NCI-H446 (cell line): Measurements from ENCODE around the gene CELF1.
"Not testable (repeated sequence)": the region's sequence is repeated elsewhere in the genome, so short reads cannot be mapped to it uniquely, and the experiment has no call there.

Source experiments
- DNase-seq, 2 experiments: peaks; one replicate each; lab custom pipeline; 2025; lab: John Stamatoyannopoulos, UW

Gene CELF1

DNA sequence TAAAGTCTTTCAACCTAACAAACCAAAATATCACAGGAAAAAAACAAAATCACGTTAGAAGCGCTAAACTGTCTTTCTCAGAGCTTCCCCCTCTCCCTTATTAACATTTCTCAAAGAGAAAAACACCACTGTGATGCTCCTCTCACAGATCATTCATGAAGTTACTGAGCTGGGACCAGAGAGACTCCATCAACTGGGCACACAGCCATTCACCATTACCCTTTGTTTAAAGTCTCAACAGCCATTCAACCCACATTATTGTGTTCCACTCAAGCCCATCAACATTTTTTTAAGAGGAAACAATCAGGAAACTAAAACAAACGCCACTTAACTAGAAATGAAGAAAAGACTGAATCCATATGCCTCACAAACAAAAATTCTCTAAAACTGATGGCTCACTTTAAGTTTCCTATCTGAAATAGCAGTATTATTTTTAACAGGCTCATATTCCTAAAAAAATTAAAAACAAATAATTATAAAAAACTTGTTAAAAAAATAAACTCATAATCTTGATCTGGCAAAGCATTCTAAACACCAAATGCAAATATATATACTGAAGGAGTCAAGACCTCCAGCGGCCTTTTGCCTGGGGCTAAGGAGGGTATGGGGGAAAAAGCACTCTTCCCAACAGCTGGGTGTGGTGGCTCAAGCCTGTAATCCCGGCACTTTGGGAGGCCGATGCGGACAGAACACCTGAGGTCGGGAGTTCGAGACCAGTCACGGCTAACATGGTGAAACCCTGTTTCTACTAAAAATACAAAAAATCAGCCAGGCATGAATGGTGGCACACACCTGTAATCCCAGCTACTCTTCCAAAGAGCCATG lies 14.0 kb downstream of the CELF1 start:
- peak in 1 of 2 experiments; percentile 33 for DNase-seq

DNA sequence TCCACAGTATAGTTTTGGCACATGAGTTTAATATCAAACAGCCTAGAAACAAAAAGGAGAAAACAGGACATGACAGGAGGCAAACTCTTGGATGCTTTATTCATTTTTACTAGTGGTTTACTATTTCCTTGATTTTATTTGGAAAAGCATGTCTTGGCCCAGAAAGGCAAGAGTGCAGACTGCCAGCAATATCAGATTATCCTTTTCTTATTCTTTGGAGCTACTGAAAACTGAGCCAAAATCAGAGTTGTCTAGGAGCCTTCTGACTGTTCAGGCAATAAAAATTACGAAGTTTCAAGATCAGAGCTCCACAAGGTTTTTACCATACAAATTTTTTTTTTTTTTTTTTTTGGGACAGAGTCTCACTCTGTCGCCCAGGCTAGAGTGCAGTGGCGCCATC lies 16.0 kb downstream of the CELF1 start:
- DNase-seq, result peak; percentile 25 to 64

DNA sequence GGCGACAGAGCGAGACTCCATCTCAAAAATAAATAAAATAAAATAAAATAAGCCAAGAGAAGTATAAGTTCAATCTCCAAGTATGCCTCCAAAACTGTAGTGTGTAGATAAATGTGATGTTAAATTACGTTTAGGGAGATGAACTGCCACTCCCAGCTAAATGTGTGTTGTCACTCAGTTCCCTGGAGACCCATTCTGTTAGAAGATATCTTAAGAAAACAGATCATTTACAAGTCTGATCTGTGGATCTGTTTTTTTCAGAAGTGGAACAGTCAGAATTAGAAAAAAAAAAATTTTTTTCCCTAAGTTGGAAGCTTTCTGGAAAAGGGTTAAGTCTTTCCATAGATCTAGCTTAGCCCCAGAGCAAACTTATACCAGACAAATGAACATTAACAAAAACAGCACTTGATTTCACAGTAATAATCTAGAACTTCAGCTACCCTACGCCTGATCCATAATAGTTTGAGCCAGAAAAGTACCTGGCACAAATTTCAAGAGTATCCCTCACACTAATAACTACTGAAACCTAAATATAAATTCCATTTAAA lies 18.2 kb downstream of the CELF1 start:
- no peak for DNase-seq

DNA sequence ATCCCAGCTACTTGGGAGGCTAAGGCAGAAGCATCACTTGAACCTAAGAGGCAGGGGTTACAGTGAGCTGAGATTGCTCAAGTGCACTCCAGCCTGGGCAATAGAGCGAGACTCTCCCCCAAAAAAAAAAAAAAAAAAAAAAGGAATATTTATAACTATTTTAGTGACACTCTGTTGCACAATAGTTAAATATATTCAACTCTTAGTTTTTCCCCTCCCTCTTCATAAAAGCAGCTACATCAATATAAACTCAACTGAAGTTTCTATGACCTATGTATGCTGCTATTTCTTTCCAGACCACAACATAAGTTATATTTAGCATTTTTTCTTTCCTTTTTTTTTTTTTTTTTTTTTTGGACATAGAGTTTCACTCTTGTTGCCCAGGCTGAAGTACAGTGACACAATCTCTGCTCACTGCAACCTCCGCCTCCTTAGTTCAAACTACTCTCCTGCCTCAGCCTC lies 19.2 kb downstream of the CELF1 start:
- DNase-seq, result no peak

DNA sequence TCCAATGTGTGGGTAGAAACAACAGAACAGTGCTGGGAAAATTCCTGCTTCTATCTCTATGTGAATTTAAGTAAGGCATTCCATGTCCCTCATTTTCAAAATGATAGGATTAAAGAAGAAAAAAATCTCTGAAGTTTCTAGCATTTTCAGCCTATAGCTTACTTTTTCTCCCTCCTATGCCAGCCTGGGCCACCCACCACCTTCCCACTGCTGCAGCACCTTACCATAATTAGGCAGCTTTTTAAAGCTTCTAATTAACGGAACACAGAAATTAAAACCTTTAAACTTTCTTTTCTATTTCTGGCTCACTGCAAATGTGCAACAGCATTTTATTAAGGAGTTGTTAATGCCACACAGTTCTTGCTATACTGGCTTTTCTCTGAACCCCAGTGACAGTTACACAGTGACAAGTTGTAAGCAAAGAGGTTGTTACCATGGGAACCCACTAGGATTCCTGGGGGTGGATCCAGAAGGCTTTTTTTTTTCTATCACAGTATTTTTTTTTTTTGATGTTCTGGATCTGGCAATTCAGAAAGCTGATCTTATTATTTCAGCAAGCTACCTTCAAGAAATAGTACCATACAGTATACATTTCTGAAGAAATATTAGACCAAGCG lies 20.2 kb downstream of the CELF1 start:
- DNase-seq, result no peak

DNA sequence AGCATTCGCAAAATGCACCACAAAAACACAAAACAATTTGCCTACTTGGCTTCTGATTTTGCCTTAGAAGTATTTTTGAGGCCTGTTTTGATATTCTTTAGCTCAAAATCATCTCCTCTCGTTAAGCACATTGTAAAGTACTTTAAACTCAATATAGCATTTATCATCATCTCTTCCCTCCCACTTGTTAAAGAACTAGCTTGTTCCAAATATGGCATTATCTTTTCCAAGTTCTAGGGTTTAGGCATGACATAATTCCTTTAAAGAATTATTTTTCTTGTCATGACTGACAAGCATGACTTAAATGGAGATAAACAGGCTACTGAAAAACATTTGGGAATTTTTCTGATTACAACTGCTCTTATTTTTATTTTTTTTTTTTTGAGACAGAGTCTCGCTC lies 21.3 kb downstream of the CELF1 start:
- no peak for DNase-seq

DNA sequence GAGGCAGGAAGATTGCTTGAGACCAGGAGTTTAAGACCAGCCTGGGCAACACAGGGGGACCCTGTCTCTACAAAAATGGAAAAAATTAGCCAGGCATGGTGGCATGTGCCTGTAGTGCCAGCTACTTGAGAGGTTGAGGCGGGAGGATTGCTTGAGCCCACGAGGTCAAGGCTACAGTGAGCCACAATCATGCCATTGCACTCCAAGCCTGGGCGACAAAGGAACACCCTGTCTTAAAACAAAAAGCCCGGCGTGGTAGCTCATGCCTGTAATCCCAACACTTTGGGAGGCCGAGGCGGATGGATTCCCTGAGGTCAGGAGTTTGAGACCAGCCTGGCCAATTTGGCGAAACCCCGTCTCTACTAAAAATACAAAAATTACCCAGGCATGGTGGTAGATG lies 22.2 kb downstream of the CELF1 start:
- DNase-seq, result not testable (repeated sequence)

DNA sequence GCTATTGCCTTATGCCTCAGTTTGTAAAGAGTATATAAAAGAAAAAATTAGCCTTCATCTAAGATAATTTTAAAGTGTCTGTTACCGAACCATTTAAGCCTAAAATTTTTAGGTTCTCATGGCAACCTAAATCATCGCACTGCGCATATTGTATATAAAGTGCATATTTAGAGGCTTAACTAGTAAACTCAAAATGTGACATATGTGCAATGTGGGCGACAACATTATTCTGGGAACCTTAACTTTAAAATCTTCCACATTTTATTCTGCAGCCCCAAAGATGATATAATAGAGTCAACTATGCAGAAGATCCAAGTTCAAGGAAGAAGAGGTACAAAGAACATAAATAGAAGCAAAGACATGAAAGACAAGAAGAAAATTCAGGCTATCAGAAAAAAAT lies 23.0 kb downstream of the CELF1 start:
- no peak for DNase-seq

DNA sequence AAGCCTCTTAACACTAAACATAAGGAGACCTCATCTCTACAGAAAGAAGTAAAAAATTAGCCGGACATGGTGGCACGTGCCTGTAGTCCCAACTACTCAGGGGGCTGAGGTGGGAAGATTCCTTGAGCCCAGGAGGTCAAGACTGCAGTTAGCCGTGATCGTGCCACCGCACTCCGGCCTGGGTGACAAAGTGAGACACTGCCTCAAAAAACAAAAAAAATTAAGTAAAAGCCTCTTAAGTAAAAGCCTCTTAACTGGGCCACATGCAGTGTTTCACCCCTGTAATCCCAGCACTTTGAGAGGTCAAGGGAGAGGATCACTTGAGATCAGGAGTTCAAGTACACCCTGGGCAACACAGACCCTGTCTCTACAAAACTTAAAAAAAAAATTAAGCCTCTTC lies 25.7 kb downstream of the CELF1 start:
- DNase-seq, result no peak

DNA sequence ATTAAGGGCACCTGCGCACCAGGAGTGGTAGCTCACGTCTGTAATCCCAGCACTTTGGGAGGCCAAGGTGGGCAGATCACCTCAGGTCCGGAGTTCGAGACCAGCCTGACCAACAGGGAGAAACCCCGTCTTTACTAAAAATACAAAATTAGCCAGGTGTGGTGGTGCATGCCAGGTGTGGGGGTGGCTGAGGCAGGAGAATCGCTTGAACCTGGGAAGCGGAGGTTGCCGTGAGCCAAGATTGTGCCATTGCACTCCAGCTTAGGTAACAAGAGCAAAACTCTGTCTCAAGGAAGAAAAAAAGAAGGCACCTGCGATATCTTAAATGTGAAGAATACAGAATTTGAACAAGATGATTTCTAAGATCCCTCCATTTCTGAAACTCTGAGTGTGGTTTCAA lies 26.9 kb downstream of the CELF1 start:
- not testable (repeated sequence) for DNase-seq

DNA sequence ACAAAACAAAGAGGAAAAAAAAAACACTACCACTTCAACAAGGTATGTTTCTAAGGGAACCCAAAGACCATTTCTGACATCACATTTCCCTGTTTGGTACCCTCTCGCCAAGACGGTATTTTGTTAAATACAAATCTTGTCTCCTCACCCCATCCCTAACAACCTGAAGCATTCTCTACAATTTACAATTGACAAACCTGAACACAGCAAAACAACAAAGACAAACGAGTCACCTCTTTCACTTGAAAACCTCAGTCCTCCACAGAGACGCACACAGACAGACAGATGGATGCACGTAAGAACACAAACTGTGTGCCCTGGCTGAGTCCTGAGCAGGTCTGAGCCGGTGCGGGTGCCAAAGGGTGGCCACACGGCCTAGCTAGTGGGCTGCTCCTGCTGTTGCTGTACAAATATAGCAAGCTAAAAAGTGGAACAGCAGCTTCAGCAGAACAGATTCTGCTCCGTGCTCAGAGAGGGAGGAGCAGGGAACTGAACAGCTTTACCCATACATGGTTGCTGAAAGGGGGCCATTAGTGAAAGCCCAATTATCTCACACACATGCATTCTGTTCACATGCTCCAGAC lies 28.5 kb downstream of the CELF1 start:
- DNase-seq, result peak; percentile 26 to 80

DNA sequence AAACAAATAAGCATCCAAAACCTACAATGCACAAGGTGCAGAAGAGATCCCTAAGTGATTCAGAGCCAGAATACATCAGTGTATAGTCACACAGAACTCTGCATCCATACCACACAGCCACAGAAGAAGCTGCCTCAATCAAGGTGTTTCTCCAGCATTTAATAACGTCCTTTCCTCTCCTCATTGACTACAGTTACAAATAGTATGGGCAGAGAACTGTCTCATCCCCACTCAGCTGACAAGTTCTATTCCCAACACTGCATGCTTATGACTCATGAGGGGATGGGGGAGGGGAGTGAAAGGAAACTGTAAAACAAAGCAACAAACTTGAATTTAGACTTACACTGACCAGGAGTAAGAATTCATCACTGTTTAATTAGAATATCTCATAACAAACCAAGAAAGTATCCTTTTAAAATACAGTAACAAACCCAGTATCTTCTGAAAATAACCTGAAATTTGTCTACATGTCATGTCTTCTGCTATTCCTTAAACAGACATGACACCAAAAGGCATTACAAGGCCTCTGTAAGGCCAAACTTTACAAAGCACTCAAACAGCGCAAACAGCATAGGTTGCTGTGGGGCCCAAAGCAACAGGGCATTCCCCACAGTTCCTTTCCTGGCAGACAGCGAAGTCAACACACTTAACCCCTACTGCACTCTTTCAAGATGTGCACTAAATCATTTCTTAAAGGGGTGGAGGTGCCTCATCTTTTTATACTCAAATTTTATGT lies 29.3 kb downstream of the CELF1 start:
- DNase-seq, result peak in 1 of 2 experiments; percentile 36

DNA sequence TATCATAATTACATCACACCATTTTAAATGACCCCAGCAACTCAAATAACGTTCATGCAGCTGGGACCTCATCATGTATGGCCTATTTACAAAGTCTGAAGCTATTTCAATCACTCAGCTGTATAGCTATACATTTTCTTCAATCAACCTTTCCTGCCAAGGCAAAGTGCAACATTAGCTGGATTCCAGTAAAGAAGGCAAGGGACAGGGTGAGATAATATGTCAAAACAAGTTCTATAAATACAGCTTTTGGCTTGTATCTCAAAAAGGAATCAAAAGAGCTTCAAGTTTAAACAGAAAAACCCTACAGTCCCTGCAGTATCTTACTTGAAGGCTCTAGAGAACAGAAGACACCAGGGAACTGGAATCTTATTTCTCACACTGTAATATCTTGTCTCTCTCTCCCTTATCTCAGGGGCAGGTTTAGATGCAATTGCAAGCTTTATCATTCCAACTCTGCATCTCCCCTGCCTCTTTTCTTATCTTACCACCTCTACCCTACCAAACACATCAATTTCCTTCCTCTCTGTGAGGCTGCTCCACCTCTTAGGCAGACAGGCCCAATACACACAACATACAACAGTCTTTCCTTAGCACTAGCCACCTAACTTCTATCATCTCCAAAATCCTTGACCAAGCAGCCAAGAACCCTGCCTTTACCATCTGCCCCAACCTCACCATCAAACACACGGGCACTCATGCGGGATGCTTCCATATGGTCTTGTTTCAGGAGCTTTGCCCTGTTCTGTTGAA lies 34.5 kb downstream of the CELF1 start:
- DNase-seq, result peak; percentile 75 to 89

DNA sequence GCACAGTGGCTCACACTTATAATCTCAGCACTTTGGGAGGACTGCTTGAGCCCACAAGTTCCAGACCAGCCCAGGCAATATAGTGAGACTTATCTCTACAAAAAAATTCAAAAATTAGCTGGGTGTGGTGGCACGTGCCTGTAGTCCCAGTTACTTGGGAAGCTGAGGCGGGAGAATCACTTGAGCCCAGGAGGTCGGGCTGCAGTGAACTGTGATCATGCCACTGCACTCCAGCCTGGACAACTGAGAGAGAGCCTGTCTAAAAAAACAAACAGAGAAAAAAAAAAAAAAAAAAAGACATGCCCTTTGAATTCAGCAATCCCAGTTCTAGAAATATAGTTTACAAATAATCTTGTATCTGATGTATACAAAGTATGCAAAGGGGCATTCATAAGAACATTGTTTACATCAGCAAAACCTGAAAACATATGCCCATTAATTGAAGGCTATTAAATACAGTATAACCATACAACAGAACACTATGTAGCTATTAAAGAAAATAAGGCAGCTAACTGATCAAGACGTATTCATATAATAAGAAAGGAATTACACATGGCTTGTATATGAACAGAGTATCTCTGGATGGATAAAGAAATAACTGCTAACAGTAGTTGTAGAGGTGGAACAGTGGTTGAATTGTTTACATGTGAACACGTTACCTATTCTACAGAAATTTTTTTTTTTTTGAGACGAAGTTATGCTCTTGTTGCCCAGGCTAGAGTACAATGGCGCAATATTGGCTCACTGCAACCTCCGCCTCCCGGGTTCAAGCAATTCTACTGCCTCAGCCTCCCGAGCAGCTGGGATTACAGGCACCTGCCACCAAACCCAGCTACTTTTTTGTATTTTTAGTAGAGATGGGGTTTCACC lies 35.7 kb downstream of the CELF1 start:
- DNase-seq, result no peak

DNA sequence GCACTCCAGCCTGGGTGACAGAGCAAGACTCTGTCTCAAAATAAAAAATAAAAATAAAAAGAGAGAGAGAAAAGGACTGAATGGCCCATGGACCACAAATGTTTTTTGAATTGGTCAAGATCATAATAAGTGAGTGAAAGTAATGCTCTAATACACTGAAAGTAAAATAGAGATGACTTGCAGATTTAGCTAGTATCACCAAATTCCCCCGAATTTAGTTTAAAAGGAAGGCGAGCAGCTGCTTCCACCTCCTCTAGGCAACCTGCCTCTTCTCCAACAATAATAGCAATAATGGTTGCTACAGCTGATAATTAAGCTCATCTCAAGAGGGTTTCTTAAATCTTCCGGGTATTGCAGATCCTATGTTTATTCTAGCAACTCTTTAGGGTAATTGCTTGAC lies 36.8 kb downstream of the CELF1 start:
- DNase-seq, result no peak

DNA sequence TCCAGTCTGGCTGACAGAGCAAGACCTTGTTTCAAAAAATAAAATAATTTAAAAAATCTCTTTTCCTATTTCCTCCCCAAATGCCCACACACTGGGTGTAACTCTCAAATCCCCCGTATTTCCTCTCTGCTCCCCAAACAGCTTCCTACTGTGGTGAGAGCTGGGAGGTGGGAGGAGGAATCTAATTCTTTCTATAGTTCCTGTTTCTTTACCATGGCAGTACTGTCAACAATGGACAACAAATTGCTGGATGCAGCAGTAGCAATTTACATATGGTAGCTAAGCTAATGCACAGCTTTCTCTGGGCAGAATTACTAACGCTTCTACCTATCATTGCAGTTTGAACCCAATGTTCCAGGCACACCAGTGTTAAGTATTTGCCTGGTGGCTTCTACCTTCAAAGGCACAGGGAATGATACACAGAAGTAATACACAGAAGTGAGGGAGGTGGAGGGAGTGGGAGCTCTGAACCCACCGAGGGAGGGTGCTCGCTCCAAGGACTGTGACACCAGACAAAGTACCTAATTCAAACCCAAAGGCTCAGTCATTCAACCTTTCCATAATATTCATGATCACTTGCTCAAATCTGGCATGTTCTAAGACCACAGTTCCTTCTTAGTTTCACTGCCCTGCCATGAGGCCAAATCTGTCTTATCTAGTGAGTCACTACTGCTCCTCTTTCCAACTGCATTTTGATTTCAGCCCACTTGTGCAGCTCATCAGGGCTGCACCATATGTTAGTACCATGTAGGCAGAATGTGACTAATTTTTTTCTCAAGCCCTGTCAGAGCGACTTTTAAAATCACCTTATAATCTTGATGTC lies 37.9 kb downstream of the CELF1 start:
- peak; percentile 29 to 80 for DNase-seq

DNA sequence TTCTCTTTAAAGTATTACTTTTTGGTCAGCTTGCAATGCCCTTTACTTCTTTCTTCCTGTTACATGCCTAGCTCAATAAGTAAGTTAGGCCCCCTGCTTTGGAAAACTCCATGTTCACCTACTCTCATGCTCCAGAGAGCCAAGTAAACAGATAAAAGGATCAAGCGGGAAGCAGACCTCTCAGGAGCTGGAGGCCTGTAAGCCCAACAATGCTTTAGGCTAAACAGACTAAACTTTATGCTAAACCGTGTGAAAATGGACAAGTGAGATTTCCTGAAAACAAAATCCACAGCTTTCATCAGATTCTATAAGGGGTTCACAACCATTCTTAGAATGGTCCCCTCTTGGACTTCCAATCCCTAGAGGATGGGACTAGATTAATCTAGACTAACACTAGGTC lies 40.2 kb downstream of the CELF1 start:
- no peak for DNase-seq

DNA sequence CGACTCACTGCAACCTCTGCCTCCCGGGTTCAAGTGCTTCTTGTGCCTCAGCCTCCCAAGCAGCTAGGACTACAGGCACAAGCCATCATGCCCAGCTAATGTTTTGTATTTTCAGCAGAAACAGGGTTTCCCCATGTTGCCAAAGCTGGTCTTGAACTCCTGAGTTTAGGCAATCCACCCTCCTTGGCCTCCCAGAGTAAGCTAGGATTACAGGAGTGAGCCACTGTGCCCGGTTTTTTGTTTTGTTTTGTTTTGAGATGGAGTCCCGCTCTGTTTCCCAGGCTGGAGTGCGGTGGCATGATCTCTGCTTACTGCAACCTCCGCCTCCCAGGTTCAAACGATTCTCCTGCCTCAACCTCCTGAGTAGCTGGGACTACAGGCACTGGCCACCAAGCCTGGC lies 41.0 kb downstream of the CELF1 start:
- DNase-seq, result no peak

DNA sequence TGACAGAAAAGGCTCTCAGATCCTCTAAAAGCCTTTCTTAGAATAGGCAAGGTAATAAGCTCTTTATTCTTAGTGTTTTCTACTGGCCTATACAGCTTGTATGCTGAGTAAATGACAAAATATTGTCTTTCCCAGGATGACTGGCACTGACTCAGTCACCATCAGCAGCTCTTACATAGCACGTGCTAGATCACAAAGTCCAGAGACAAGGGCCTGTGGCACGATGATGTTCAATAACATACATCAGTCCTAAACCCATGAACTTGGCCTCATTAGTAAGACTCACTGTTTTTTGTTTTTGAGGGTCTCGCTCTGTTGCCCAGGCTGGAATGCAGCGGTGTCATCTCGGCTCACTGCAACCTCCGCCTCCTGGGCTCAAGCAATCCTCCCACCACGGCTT lies 42.7 kb downstream of the CELF1 start:
- DNase-seq, result no peak
